ENCODE measurements around the gene DUOX1. TPM values are rescaled to one million over a fixed set of nuclear protein-coding genes. Genes with fewer than 3 reads are reported as not detected.

DUOX1 gene
- polyA plus RNA-seq, 1 of the 3 experiments (the other 2 are of a cell fraction), result not detected

GRCh38 chr15:45137703-45138102 is 7.9 kb downstream of the DUOX1 start (continued):
- TF ChIP-seq NRF1 (IDR thresholded peaks at IDR 0.05; ENCODE audit: low read depth, low read length), result no peak

- 78% methylated on average over 8 of the region's 12 CpGs for WGBS (ENCODE audit: low lambda C conversion rate)
- TF ChIP-seq REST (IDR thresholded peaks at IDR 0.05; ENCODE audit: low read depth, low read length), result no peak
- TF ChIP-seq RFX5 (IDR thresholded peaks at IDR 0.05; ENCODE audit: low read length), result no peak
- no peaks in the 10 kb centered on the region for H3K9me3 ChIP-seq
- no peak overlapping the region for H3K4me2 ChIP-seq
- ChIA-PET CTCF (interaction anchor here (0.7 to 2.1 kb wide), 3 partner anchors 21 to 62 kb away, joined by 3 to 8 read pairs (median 6); no protein-coding TSS in a partner anchor), POLR2A (interaction anchor here (1.1 to 1.6 kb wide), 2 partner anchors 10 to 263 kb away, joined by 3 to 6 read pairs; a partner anchor contains a TSS)
- no peak overlapping the region for H2AFZ ChIP-seq (ENCODE audit: low read depth)
- H3K79me2 ChIP-seq (ENCODE audit: insufficient read depth), result no peaks in the 10 kb centered on the region
- H3K9ac ChIP-seq, result no peak overlapping the region
- H3K27me3 ChIP-seq (ENCODE audit: insufficient read depth), result no peaks in the 10 kb centered on the region
- no peaks in the 10 kb centered on the region for H3K9me2 ChIP-seq
- no peaks in the 10 kb centered on the region for H4K20me1 ChIP-seq (ENCODE audit: insufficient read depth)
- no peak for DNase-seq
- H3F3A ChIP-seq (replicated peaks; ENCODE audit: insufficient read depth), result no peaks in the 10 kb centered on the region
- no peak overlapping the region for H3K4me3 ChIP-seq (ENCODE audit: low read depth in 2 of 2, low read length in 1 of 2)
- no peak overlapping the region; a peak in 1 of 4 replicates for H3K27ac ChIP-seq (ENCODE audit: low read depth in 2 of 2, low read length in 1 of 2)
- H3K36me3 ChIP-seq (replicated peaks in 1 of 2; ENCODE audit: control insufficient read depth in 1 of 2, insufficient read depth in 2 of 2, low read length in 1 of 2), result no peaks in the 10 kb centered on the region
- H3K4me1 ChIP-seq (ENCODE audit: control insufficient read depth in 1 of 2, insufficient read depth in 2 of 2, low read depth in 1 of 2, low read length in 1 of 2), result peaks cover 0 to 9% of the 10 kb centered on the region in 2 experiments; a peak in 1 of 4 replicates
Observed at GRCh38 chr15:45138814-45139765, 9.3 kb downstream of the DUOX1 start.

- H3K4me2 ChIP-seq, result no peak overlapping the region
- POLR2A ChIA-PET, result interaction anchor here (1.1 to 1.6 kb wide), 2 partner anchors 10 to 262 kb away, joined by 3 to 6 read pairs; a partner anchor contains a TSS
- CTCF ChIA-PET, result interaction anchor here (1.7 kb wide), 1 partner anchor 22 kb away, joined by 8 read pairs; no protein-coding TSS in a partner anchor
- TF ChIP-seq GATA2 (CRISPR knock-in tag; IDR thresholded peaks at IDR 0.05) (no peak), SIN3A (IDR thresholded peaks at IDR 0.05; ENCODE audit: borderline replicate concordance, low read depth, low read length) (no peak), EP300 (IDR thresholded peaks at IDR 0.05; ENCODE audit: borderline replicate concordance in 1 of 2, low read depth in 1 of 2, low read length in 1 of 2) (no peak), CTCF (IDR thresholded peaks at IDR 0.05) (no peak), RFX5 (IDR thresholded peaks at IDR 0.05; ENCODE audit: low read length) (no peak), REST (IDR thresholded peaks at IDR 0.05; ENCODE audit: low read depth, low read length) (no peak), MAX (IDR thresholded peaks at IDR 0.05; ENCODE audit: low read depth) (no peak), EZH2phosphoT487 (IDR thresholded peaks at IDR 0.05; ENCODE audit: borderline replicate concordance, low read depth) (no peak), POLR2AphosphoS5 (IDR thresholded peaks at IDR 0.05; ENCODE audit: low read depth, low read length) (no peak), TCF12 (IDR thresholded peaks at IDR 0.05) (no peak)
Observed at GRCh38 chr15:45139770-45140169, 10.0 kb downstream of the DUOX1 start.

More at GRCh38 chr15:45139770-45140169, 10.0 kb downstream of the DUOX1 start:
- Histone ChIP-seq H3K9me3 (no peaks in the 10 kb centered on the region), H3K79me2 (ENCODE audit: insufficient read depth) (no peaks in the 10 kb centered on the region), H3K4me1 (ENCODE audit: control insufficient read depth in 1 of 2, insufficient read depth in 2 of 2, low read depth in 1 of 2, low read length in 1 of 2) (peaks cover 0 to 10% of the 10 kb centered on the region in 2 experiments; a peak in 1 of 4 replicates), H3K9ac (no peak overlapping the region), H3K27me3 (ENCODE audit: insufficient read depth) (no peaks in the 10 kb centered on the region), H3K4me3 (ENCODE audit: low read depth in 2 of 2, low read length in 1 of 2) (no peak overlapping the region), H4K20me1 (ENCODE audit: insufficient read depth) (no peaks in the 10 kb centered on the region), H3K27ac (ENCODE audit: low read depth in 2 of 2, low read length in 1 of 2) (no peak overlapping the region), H3K9me2 (no peaks in the 10 kb centered on the region), H3K36me3 (replicated peaks in 1 of 2; ENCODE audit: control insufficient read depth in 1 of 2, insufficient read depth in 2 of 2, low read length in 1 of 2) (no peaks in the 10 kb centered on the region), H2AFZ (ENCODE audit: low read depth) (no peak overlapping the region), H3F3A (replicated peaks; ENCODE audit: insufficient read depth) (no peaks in the 10 kb centered on the region)
- DNase-seq, result no peak
- WGBS (ENCODE audit: low lambda C conversion rate), result 83% methylated on average over 6 of the region's 6 CpGs
